A549 (cell line): ENCODE data around the gene RNF220. TPM values are rescaled to one million over a fixed set of nuclear protein-coding genes. Genes with fewer than 3 reads are reported as not detected.

Experiments used
- ATAC-seq, 2 experiments: fragments of 200-7000 bp in 1 of 2; fragments of >200 bp in 1 of 2; cut with Nextera tagmentation in 1 of 2; cut with Tn5 transposase in 1 of 2; 3 replicates each; pipeline versions ENCODE4 v1.8.0 to v1.9.1; 2018 to 2020; ENCODE audit warnings: mild to moderate bottlenecking in 1 of 2, moderate library complexity in 1 of 2
- CTCF ChIA-PET: fragments of 300-600 bp; sonication (Branson Sonifier 250); formaldehyde crosslinking; extraction: SDS; loops from one replicate; lab custom pipeline; 2021; ENCODE audit warnings: antibody characterized with exemption, inconsistent platforms; lab: Yijun Ruan, JAX
- POLR2A ChIA-PET: fragments of 350-600 bp; formaldehyde crosslinking; extraction: SDS; loops from one replicate; lab custom pipeline; 2021; ENCODE audit warnings: antibody characterized with exemption, inconsistent platforms; lab: Yijun Ruan, JAX
- DNase-seq, 2 experiments: peaks; one replicate each; pipeline versions ENCODE4 v3.0.0 to v3.0.0-alpha.2; 2011 to 2016; ENCODE audit warnings: low read depth in 1 of 2, low spot score in 1 of 2
- FAIRE-seq: peaks from 2 replicates; lab custom pipeline; 2011; peaks lifted over from hg19 to GRCh38; lab: Jason Lieb, UNC
- H3K27ac ChIP-seq, 2 experiments: fragments of >200 bp; sonication (Bioruptor Twin); formaldehyde crosslinking; 3 replicates each; pipeline ENCODE4 v1.5.1; 2016 to 2017
- H3K4me1 ChIP-seq: fragments of >200 bp; sonication (Bioruptor Twin); formaldehyde crosslinking; 3 replicates; pipeline ENCODE4 v1.6.1; 2016
- H3K4me2 ChIP-seq: fragments of >200 bp; sonication (Bioruptor Twin); formaldehyde crosslinking; 3 replicates; pipeline ENCODE4 v1.6.1; 2016
- H3K4me3 ChIP-seq: fragments of >200 bp; sonication (Bioruptor Twin); formaldehyde crosslinking; 3 replicates; pipeline ENCODE4 v1.5.1; 2016
- H3K9me3 ChIP-seq: fragments of >200 bp; sonication (Bioruptor Twin); formaldehyde crosslinking; 3 replicates; pipeline ENCODE4 v1.6.1; 2016
- BHLHE40 ChIP-seq: IDR thresholded peaks from 2 replicates; pipeline ENCODE4 v1.6.1; 2012; ENCODE audit warnings: low read depth, low read length, inconsistent platforms
- CEBPB ChIP-seq, 2 experiments: fragments of >200 bp in 1 of 2; sonication (Bioruptor Twin) in 1 of 2; formaldehyde crosslinking in 1 of 2; IDR thresholded peaks; 2 replicates each; pipeline ENCODE4 v1.6.1; 2012 to 2016
- CHD2 ChIP-seq: fragments of 150-350 bp; IDR thresholded peaks from 2 replicates; pipeline ENCODE4 v1.6.1; 2014; ENCODE audit warnings: low read length; ENCODE audit not compliant: partially characterized antibody
- EHF ChIP-seq: fragments of 250-450 bp; sonication (Bioruptor Pico); IDR thresholded peaks from 2 replicates; pipeline ENCODE4 v1.5.0; 2020; ENCODE audit warnings: mild to moderate bottlenecking
- EHMT2 ChIP-seq: fragments of 200-600 bp; sonication (generic); IDR thresholded peaks from 2 replicates; pipeline ENCODE4 v1.6.1; 2016; ENCODE audit warnings: antibody characterized with exemption, low read depth, mild to moderate bottlenecking, moderate library complexity
- EP300 ChIP-seq, 2 experiments: fragments of >200 bp; sonication (Bioruptor Twin); formaldehyde crosslinking; IDR thresholded peaks; 2 replicates in 1 of 2; 3 replicates in 1 of 2; pipeline ENCODE4 v1.6.1; 2016 to 2017
- FOSB ChIP-seq: fragments of 250-450 bp; sonication (Bioruptor Pico); IDR thresholded peaks from 2 replicates; pipeline ENCODE4 v1.5.0; 2020; ENCODE audit warnings: mild to moderate bottlenecking, moderate library complexity
- GATA3 ChIP-seq: IDR thresholded peaks from 2 replicates; pipeline ENCODE4 v1.6.1; 2012; ENCODE audit warnings: borderline replicate concordance
- HOXB13 ChIP-seq: fragments of 250-450 bp; sonication (Bioruptor Pico); IDR thresholded peaks from 2 replicates; pipeline ENCODE4 v1.5.0; 2020; ENCODE audit warnings: low read depth, mild to moderate bottlenecking, moderate library complexity
- HOXB5 ChIP-seq: fragments of 250-450 bp; sonication (Bioruptor Pico); IDR thresholded peaks from 2 replicates; pipeline ENCODE4 v1.5.0; 2020; ENCODE audit warnings: mild to moderate bottlenecking, moderate library complexity
- MAFK ChIP-seq: fragments of 450-650 bp; IDR thresholded peaks from 2 replicates; pipeline ENCODE4 v1.6.1; 2014; ENCODE audit not compliant: partially characterized antibody
- MAZ ChIP-seq: fragments of 150-350 bp; IDR thresholded peaks from 2 replicates; pipeline ENCODE4 v1.6.1; 2014; ENCODE audit warnings: antibody characterized with exemption, low read depth, low read length, borderline replicate concordance
- NFE2L2 ChIP-seq: fragments of 150-350 bp; conservative IDR thresholded peaks from 2 replicates; pipeline ENCODE4 v1.6.1; 2014; ENCODE audit warnings: low read length
- NR3C1 ChIP-seq: fragments of >200 bp; sonication (Bioruptor Twin); formaldehyde crosslinking; IDR thresholded peaks from 3 replicates; pipeline ENCODE4 v1.6.1; 2017
- RAD21 ChIP-seq, 2 experiments: fragments of >200 bp in 1 of 2; sonication (Bioruptor Twin) in 1 of 2; formaldehyde crosslinking in 1 of 2; IDR thresholded peaks in 1 of 2; conservative IDR thresholded peaks in 1 of 2; 2 replicates in 1 of 2; 3 replicates in 1 of 2; pipeline ENCODE4 v1.6.1; 2012 to 2018; ENCODE audit warnings: inconsistent platforms in 1 of 2
- RARB ChIP-seq: fragments of 250-450 bp; sonication (Bioruptor Pico); IDR thresholded peaks from 2 replicates; pipeline ENCODE4 v1.8.0; 2021; ENCODE audit warnings: mild to moderate bottlenecking, moderate library complexity
- ZSCAN20 ChIP-seq: fragments of 250-450 bp; sonication (Bioruptor Pico); IDR thresholded peaks from 2 replicates; pipeline ENCODE4 v1.8.0; 2022; ENCODE audit warnings: mild to moderate bottlenecking, moderate library complexity
- WGBS: methylation state at CpG from one replicate; pipeline ENCODE4 v1.1.6; 2017; ENCODE audit errors: missing lambda C conversion rate; 5-methylcytosine and 5-hydroxymethylcytosine counted together
- polyA plus RNA-seq, 4 experiments: library from polyadenylated mRNA; depleted of rRNA in 3 of 4; stranded (reverse); fragments of >200 nt; fragmentation: RNase III in 1 of 4; extraction: RNeasy Plus Mini Kit Qiagen cat#74134 plus additional on column Dnase treatment in 1 of 4; gene quantifications; 2 replicates in 3 of 4; 3 replicates in 1 of 4; pipeline ENCODE4 v1.2.3, GENCODE V29; 2011 to 2017
- TF ChIP-seq, protein P1 (sequence below): IDR thresholded peaks from 2 replicates; pipeline ENCODE4 v1.6.1; 2012; ENCODE audit warnings: low read depth, borderline replicate concordance
- TF ChIP-seq, protein P2 (sequence below): IDR thresholded peaks from 2 replicates; pipeline ENCODE4 v1.6.1; 2012
- TF ChIP-seq, protein P3 (sequence below): fragments of 450-650 bp; IDR thresholded peaks from 2 replicates; pipeline ENCODE4 v1.6.1; 2014; ENCODE audit warnings: antibody characterized with exemption
- TF ChIP-seq, protein P4 (sequence below): fragments of >200 bp; sonication (Bioruptor Twin); formaldehyde crosslinking; IDR thresholded peaks from 2 replicates; pipeline ENCODE4 v1.6.1; 2016

The RNF220 gene
- polyA plus RNA-seq, 2 of the 4 experiments (the other 2 are of a cell fraction): 53.4 to 54.5 TPM

DNA sequence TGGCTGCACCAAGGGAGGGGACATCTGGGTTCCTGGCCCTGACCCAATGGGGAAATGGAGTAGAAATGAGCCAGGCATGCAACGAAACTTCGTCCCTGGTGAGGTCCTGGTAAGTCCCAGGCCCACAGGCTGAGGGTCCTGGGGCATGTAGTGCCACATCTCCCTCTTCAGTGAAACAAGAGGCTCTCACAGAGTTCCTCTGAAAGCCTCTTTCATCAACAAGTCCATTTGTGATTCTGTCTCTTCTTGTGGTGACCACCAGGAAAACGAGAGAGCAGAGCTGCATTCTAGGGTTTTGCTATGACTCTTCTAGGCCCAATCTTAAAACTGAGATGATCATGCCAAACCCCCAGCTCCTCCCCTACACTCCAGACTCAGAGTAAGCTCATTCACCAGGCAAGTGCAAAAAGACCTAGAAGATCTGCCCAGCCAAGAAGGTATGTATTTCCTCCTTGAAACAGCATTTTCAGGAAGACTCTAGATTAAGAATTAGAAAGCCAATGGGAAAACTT is 24.3 kb upstream of the RNF220 start:
- ATAC-seq (no peak), FAIRE-seq (no peak), DNase-seq (no peak)
- Histone ChIP-seq H3K4me3 (no peak overlapping the region), H3K4me1 (no peaks in the 10 kb centered on the region), H3K27ac (no peak overlapping the region), H3K4me2 (no peak overlapping the region), H3K9me3 (no peaks in the 10 kb centered on the region)
- ChIA-PET CTCF (interaction anchor here (0.6 to 4.0 kb wide), 3 partner anchors 62 to 284 kb away, joined by 5 to 24 read pairs (median 5); no protein-coding TSS in a partner anchor), POLR2A (no interaction called here)
- TF ChIP-seq NFE2L2 (no peak), EHF (CRISPR knock-in tag) (no peak), RAD21 (conservative IDR thresholded peaks at IDR 0.05 in 1 of 2, IDR thresholded peaks at IDR 0.05 in 1 of 2) (no peak), HOXB13 (CRISPR knock-in tag) (no peak), FOSB (no peak), MAZ (no peak), MAFK (no peak), CEBPB (IDR thresholded peaks at IDR 0.05) (no peak), EP300 (IDR thresholded peaks at IDR 0.05) (no peak), RARB (CRISPR knock-in tag) (no peak), CHD2 (no peak)
- TF ChIP-seq, protein P1, sequence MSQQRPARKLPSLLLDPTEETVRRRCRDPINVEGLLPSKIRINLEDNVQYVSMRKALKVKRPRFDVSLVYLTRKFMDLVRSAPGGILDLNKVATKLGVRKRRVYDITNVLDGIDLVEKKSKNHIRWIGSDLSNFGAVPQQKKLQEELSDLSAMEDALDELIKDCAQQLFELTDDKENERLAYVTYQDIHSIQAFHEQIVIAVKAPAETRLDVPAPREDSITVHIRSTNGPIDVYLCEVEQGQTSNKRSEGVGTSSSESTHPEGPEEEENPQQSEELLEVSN: no peak
- TF ChIP-seq, protein P2, sequence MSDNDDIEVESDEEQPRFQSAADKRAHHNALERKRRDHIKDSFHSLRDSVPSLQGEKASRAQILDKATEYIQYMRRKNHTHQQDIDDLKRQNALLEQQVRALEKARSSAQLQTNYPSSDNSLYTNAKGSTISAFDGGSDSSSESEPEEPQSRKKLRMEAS: no peak
- TF ChIP-seq, protein P3, sequence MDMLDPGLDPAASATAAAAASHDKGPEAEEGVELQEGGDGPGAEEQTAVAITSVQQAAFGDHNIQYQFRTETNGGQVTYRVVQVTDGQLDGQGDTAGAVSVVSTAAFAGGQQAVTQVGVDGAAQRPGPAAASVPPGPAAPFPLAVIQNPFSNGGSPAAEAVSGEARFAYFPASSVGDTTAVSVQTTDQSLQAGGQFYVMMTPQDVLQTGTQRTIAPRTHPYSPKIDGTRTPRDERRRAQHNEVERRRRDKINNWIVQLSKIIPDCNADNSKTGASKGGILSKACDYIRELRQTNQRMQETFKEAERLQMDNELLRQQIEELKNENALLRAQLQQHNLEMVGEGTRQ: no peak
- 41% methylated on average over 3 of the region's 3 CpGs for WGBS

DNA sequence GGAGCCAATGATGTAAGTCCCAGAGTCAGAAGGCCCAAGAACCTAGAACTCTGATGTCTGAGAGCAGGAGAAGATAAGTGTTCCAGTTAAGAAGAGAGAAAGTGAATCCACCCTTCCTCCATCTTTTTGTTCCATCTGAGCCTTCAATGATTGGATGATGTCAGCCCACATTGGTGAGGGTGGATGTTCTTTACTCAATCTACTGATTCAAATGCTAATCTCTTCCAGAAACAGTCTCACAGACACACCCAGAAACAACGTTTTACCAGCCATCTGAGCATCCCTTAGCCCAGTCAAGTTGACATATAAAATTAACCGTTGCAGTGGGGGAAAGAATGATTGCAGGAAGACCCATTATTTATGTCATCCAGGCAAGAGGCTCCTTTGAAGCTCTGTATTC is 16.5 kb upstream of the RNF220 start:
- ChIA-PET CTCF (interaction anchor here (2.1 kb wide), 1 partner anchor 11 kb away, joined by 7 read pairs; no protein-coding TSS in a partner anchor), POLR2A (no interaction called here)
- Histone ChIP-seq H3K4me1 (peaks cover 10% of the 10 kb centered on the region), H3K4me3 (no peak overlapping the region), H3K27ac (no peak overlapping the region), H3K9me3 (no peaks in the 10 kb centered on the region), H3K4me2 (no peak overlapping the region)
- TF ChIP-seq BHLHE40 (no peak), RARB (CRISPR knock-in tag) (no peak), HOXB5 (CRISPR knock-in tag) (no peak), GATA3 (no peak), NR3C1 (no peak)
- TF ChIP-seq, protein P4, sequence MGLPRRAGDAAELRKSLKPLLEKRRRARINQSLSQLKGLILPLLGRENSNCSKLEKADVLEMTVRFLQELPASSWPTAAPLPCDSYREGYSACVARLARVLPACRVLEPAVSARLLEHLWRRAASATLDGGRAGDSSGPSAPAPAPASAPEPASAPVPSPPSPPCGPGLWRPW: no peak
- TF ChIP-seq, protein P3: no peak
- FAIRE-seq (no peak), DNase-seq (no peak), ATAC-seq (no peak)
- WGBS: 15% methylated on average over 2 of the region's 2 CpGs

DNA sequence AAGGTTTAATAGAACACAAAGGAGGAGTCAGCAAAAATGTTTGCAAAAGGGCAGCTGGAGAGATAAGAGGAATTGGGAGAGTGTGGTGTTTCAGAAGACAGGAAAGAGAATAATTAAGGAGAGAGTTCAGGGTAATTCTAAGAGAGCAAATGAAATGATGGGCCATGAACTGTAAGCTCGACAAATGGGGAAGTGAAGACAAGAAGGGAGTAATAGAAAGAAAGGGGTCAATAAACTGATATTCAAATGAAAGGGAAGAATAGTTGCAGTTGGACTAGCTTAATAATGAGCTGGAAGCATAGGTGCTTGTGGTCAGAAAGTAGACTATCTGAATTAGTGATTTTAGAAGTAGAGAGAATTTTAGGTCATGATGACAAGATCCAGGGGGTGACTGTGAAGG is 15.6 kb upstream of the RNF220 start:
- FAIRE-seq (no peak), ATAC-seq (no peak), DNase-seq (no peak)
- Histone ChIP-seq H3K27ac (no peak overlapping the region), H3K4me3 (no peak overlapping the region), H3K4me2 (no peak overlapping the region), H3K9me3 (no peaks in the 10 kb centered on the region), H3K4me1 (peaks cover 10% of the 10 kb centered on the region)
- WGBS: 89% methylated on average over 1 of the region's 1 CpG
- ChIA-PET POLR2A (no interaction called here), CTCF (interaction anchor here (1.3 to 2.4 kb wide), 3 partner anchors 11 to 74 kb away, joined by 3 to 10 read pairs (median 4); no protein-coding TSS in a partner anchor)
- TF ChIP-seq EHMT2: no peak
- TF ChIP-seq ZSCAN20 (CRISPR knock-in tag): no peak
